ENCODE data around the gene NPTX1. TPM values are rescaled to one million over a fixed set of nuclear protein-coding genes. Genes with fewer than 3 reads are reported as not detected.
A peak's percentile ranks its signal among the peaks of the same experiment; 100 is the strongest.

The NPTX1 gene
- total RNA-seq, 1 donor from 2014 or later = 23.4 TPM

GRCh38 chr17:80427366-80428282, 48.8 kb downstream of the NPTX1 start:
- no peaks in the 10 kb centered on the region for H3K36me3 Mint-ChIP-seq (ENCODE audit: low read depth)
- H3K27ac Mint-ChIP-seq = no peak overlapping the region

GRCh38 chr17:80426671-80427326, 49.6 kb downstream of the NPTX1 start:
- Mint-ChIP-seq H3K4me1 (ENCODE audit: low read depth) (peaks cover 12% of the 10 kb centered on the region), H3K36me3 (ENCODE audit: low read depth) (no peaks in the 10 kb centered on the region)

More at GRCh38 chr17:80427366-80428282, 48.8 kb downstream of the NPTX1 start:
- DNase-seq (ENCODE audit: low spot score) = no peak
- intact Hi-C loops (cut with micrococcal nuclease) = loop anchor here (1.0 kb wide), 5 partner anchors 12 to 674 kb away; partner anchors contain the start of gene ENDOV
- Mint-ChIP-seq H3K27me3 (ENCODE audit: insufficient read depth) (peaks cover 2% of the 10 kb centered on the region), H3K9me3 (no peaks in the 10 kb centered on the region), H3K4me1 (ENCODE audit: low read depth) (peaks cover 12% of the 10 kb centered on the region), H3K4me3 (no peak overlapping the region)

GRCh38 chr17:80425835-80426426, 50.5 kb downstream of the NPTX1 start:
- intact Hi-C loops (cut with micrococcal nuclease) = no loop called here
- H3K9me3 Mint-ChIP-seq = no peaks in the 10 kb centered on the region
- H3K27ac Mint-ChIP-seq = no peak overlapping the region
- peaks cover 12% of the 10 kb centered on the region for H3K4me1 Mint-ChIP-seq (ENCODE audit: low read depth)
- H3K36me3 Mint-ChIP-seq (ENCODE audit: low read depth) = no peaks in the 10 kb centered on the region
- no peak for DNase-seq (ENCODE audit: low spot score)
- H3K27me3 Mint-ChIP-seq (ENCODE audit: insufficient read depth) = peaks cover 2% of the 10 kb centered on the region
- no peak overlapping the region for H3K4me3 Mint-ChIP-seq

More at GRCh38 chr17:80426671-80427326, 49.6 kb downstream of the NPTX1 start:
- no peak overlapping the region for H3K27ac Mint-ChIP-seq
- intact Hi-C loops (cut with micrococcal nuclease) = loop anchor here (1.0 kb wide), 5 partner anchors 11 to 675 kb away; partner anchors contain the start of gene ENDOV
- peaks cover 2% of the 10 kb centered on the region for H3K27me3 Mint-ChIP-seq (ENCODE audit: insufficient read depth)
- no peaks in the 10 kb centered on the region for H3K9me3 Mint-ChIP-seq
- no peak overlapping the region for H3K4me3 Mint-ChIP-seq
- DNase-seq (ENCODE audit: low spot score) = peak; percentile 88

- DNase-seq (ENCODE audit: low spot score) = no peak
- peaks cover 2% of the 10 kb centered on the region for H3K27me3 Mint-ChIP-seq (ENCODE audit: insufficient read depth)
- no peaks in the 10 kb centered on the region for H3K9me3 Mint-ChIP-seq
- no peaks in the 10 kb centered on the region for H3K36me3 Mint-ChIP-seq (ENCODE audit: low read depth)
- H3K27ac Mint-ChIP-seq = no peak overlapping the region
- intact Hi-C loops (cut with micrococcal nuclease) = no loop called here
- H3K4me3 Mint-ChIP-seq = no peak overlapping the region
- peaks cover 12% of the 10 kb centered on the region for H3K4me1 Mint-ChIP-seq (ENCODE audit: low read depth)
These were observed 51.3 kb downstream of the NPTX1 start for GRCh38 chr17:80424878-80425765.

- H3K27ac Mint-ChIP-seq = no peak overlapping the region
- peaks cover 12% of the 10 kb centered on the region for H3K4me1 Mint-ChIP-seq (ENCODE audit: low read depth)
- no peaks in the 10 kb centered on the region for H3K9me3 Mint-ChIP-seq
- peaks cover 4% of the 10 kb centered on the region for H3K36me3 Mint-ChIP-seq (ENCODE audit: low read depth)
- intact Hi-C loops (cut with micrococcal nuclease) = no loop called here
- DNase-seq (ENCODE audit: low spot score) = no peak
- H3K4me3 Mint-ChIP-seq = no peak overlapping the region
- H3K27me3 Mint-ChIP-seq (ENCODE audit: insufficient read depth) = peaks cover 2% of the 10 kb centered on the region
These were observed 52.1 kb downstream of the NPTX1 start for GRCh38 chr17:80424261-80424660.

GRCh38 chr17:80423536-80424225, 52.7 kb downstream of the NPTX1 start:
- H3K4me3 Mint-ChIP-seq = no peak overlapping the region
- H3K27me3 Mint-ChIP-seq (ENCODE audit: insufficient read depth) = peaks cover 2% of the 10 kb centered on the region
- no peak overlapping the region for H3K27ac Mint-ChIP-seq
- no peaks in the 10 kb centered on the region for H3K9me3 Mint-ChIP-seq
- intact Hi-C loops (cut with micrococcal nuclease) = no loop called here
- DNase-seq (ENCODE audit: low spot score) = no peak
- peaks cover 4% of the 10 kb centered on the region for H3K36me3 Mint-ChIP-seq (ENCODE audit: low read depth)
- H3K4me1 Mint-ChIP-seq (ENCODE audit: low read depth) = peaks cover 12% of the 10 kb centered on the region

GRCh38 chr17:80422981-80423380, 53.4 kb downstream of the NPTX1 start:
- Mint-ChIP-seq H3K27ac (no peak overlapping the region), H3K36me3 (ENCODE audit: low read depth) (peaks cover 4% of the 10 kb centered on the region)
- intact Hi-C loops (cut with micrococcal nuclease) = no loop called here

GRCh38 chr17:80422276-80422675, 54.1 kb downstream of the NPTX1 start:
- Mint-ChIP-seq H3K4me3 (no peak overlapping the region), H3K36me3 (ENCODE audit: low read depth) (peaks cover 7% of the 10 kb centered on the region), H3K4me1 (ENCODE audit: low read depth) (peaks cover 12% of the 10 kb centered on the region), H3K27ac (no peak overlapping the region), H3K27me3 (ENCODE audit: insufficient read depth) (peaks cover 2% of the 10 kb centered on the region), H3K9me3 (no peaks in the 10 kb centered on the region)
- no peak for DNase-seq (ENCODE audit: low spot score)
- intact Hi-C loops (cut with micrococcal nuclease) = no loop called here

More at GRCh38 chr17:80422981-80423380, 53.4 kb downstream of the NPTX1 start:
- no peak overlapping the region for H3K4me3 Mint-ChIP-seq
- peaks cover 2% of the 10 kb centered on the region for H3K27me3 Mint-ChIP-seq (ENCODE audit: insufficient read depth)
- H3K9me3 Mint-ChIP-seq = no peaks in the 10 kb centered on the region
- peaks cover 12% of the 10 kb centered on the region for H3K4me1 Mint-ChIP-seq (ENCODE audit: low read depth)
- no peak for DNase-seq (ENCODE audit: low spot score)

- Mint-ChIP-seq H3K27ac (no peak overlapping the region), H3K4me3 (no peak overlapping the region), H3K36me3 (ENCODE audit: low read depth) (peaks cover 9% of the 10 kb centered on the region), H3K27me3 (ENCODE audit: insufficient read depth) (peaks cover 2% of the 10 kb centered on the region), H3K4me1 (ENCODE audit: low read depth) (peaks cover 14% of the 10 kb centered on the region), H3K9me3 (no peaks in the 10 kb centered on the region)
- intact Hi-C loops (cut with micrococcal nuclease) = no loop called here
- no peak for DNase-seq (ENCODE audit: low spot score)
These were observed 54.9 kb downstream of the NPTX1 start for GRCh38 chr17:80421381-80422090.

- H3K9me3 Mint-ChIP-seq = no peaks in the 10 kb centered on the region
- H3K4me1 Mint-ChIP-seq (ENCODE audit: low read depth) = peaks cover 15% of the 10 kb centered on the region
- H3K27me3 Mint-ChIP-seq (ENCODE audit: insufficient read depth) = peaks cover 4% of the 10 kb centered on the region
- H3K4me3 Mint-ChIP-seq = no peak overlapping the region
- peaks cover 9% of the 10 kb centered on the region for H3K36me3 Mint-ChIP-seq (ENCODE audit: low read depth)
- H3K27ac Mint-ChIP-seq = no peak overlapping the region
- intact Hi-C loops (cut with micrococcal nuclease) = no loop called here
- DNase-seq (ENCODE audit: low spot score) = no peak
These were observed 57.2 kb downstream of the NPTX1 start for GRCh38 chr17:80419255-80419654.

GRCh38 chr17:80418589-80418988, 57.8 kb downstream of the NPTX1 start:
- no peak for DNase-seq (ENCODE audit: low spot score)
- Mint-ChIP-seq H3K4me1 (ENCODE audit: low read depth) (peaks cover 18% of the 10 kb centered on the region), H3K9me3 (no peaks in the 10 kb centered on the region), H3K4me3 (no peak overlapping the region), H3K27ac (no peak overlapping the region), H3K27me3 (ENCODE audit: insufficient read depth) (peaks cover 9% of the 10 kb centered on the region), H3K36me3 (ENCODE audit: low read depth) (peaks cover 9% of the 10 kb centered on the region)
- intact Hi-C loops (cut with micrococcal nuclease) = no loop called here

All from activated T-helper 1 cell treated with anti-CD3 and anti-CD28 coated beads, Interleukin-12 subunit alpha, Interleukin-12 subunit beta, Interleukin-2, Interleukin-4 antibody, amounts not matched to agents 30 ng/mL and 10 ng/mL and 1 ng/mL, durations not matched to agents 14 hours and 24 hours and 36 hours (primary cell).